HL-60 (cell line): ENCODE measurements around the gene CAMK1D.

ENCODE experiments used
- GABPA ChIP-seq: IDR thresholded peaks from 2 replicates; pipeline ENCODE4 v1.6.1; 2012; ENCODE audit warnings: low read depth
- POLR2AphosphoS5 ChIP-seq: IDR thresholded peaks from 2 replicates; pipeline ENCODE4 v1.6.1; 2012; ENCODE audit warnings: low read depth
- SPI1 ChIP-seq: IDR thresholded peaks from 2 replicates; pipeline ENCODE4 v1.6.1; 2012; ENCODE audit warnings: low read depth, mild to moderate bottlenecking, borderline replicate concordance
- TF ChIP-seq, protein P1 (sequence below): IDR thresholded peaks from 2 replicates; pipeline ENCODE4 v1.6.1; 2012; ENCODE audit warnings: low read depth; ENCODE audit not compliant: insufficient replicate concordance
- TF ChIP-seq, protein P2 (sequence below): IDR thresholded peaks from one replicate; pipeline ENCODE4 v1.5.1; 2011; ENCODE audit warnings: low read length, control low read depth, inconsistent platforms; ENCODE audit not compliant: insufficient read depth

DNA sequence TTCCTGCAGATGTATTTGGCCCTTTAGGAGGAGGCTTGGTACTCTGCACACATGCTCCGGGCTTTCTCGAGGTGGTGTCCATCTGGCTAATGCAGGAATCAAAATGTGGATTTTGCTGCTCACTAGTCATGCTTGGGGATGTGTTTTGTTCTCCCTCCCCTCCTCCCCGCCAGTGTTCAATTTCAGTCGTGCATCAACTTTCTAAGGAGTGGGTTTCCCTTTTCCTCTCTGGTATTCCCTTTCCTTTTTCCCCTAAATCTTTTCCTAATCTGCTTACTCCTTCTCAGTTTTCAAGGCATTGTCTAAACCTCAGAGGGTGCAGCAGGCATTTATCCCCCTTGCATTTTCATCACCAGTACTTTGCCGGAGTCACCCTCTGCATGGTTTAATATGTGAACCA lies 450.4 kb downstream of the CAMK1D start:
- TF ChIP-seq, protein P1, sequence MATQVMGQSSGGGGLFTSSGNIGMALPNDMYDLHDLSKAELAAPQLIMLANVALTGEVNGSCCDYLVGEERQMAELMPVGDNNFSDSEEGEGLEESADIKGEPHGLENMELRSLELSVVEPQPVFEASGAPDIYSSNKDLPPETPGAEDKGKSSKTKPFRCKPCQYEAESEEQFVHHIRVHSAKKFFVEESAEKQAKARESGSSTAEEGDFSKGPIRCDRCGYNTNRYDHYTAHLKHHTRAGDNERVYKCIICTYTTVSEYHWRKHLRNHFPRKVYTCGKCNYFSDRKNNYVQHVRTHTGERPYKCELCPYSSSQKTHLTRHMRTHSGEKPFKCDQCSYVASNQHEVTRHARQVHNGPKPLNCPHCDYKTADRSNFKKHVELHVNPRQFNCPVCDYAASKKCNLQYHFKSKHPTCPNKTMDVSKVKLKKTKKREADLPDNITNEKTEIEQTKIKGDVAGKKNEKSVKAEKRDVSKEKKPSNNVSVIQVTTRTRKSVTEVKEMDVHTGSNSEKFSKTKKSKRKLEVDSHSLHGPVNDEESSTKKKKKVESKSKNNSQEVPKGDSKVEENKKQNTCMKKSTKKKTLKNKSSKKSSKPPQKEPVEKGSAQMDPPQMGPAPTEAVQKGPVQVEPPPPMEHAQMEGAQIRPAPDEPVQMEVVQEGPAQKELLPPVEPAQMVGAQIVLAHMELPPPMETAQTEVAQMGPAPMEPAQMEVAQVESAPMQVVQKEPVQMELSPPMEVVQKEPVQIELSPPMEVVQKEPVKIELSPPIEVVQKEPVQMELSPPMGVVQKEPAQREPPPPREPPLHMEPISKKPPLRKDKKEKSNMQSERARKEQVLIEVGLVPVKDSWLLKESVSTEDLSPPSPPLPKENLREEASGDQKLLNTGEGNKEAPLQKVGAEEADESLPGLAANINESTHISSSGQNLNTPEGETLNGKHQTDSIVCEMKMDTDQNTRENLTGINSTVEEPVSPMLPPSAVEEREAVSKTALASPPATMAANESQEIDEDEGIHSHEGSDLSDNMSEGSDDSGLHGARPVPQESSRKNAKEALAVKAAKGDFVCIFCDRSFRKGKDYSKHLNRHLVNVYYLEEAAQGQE = no peak
- TF ChIP-seq, protein P2, sequence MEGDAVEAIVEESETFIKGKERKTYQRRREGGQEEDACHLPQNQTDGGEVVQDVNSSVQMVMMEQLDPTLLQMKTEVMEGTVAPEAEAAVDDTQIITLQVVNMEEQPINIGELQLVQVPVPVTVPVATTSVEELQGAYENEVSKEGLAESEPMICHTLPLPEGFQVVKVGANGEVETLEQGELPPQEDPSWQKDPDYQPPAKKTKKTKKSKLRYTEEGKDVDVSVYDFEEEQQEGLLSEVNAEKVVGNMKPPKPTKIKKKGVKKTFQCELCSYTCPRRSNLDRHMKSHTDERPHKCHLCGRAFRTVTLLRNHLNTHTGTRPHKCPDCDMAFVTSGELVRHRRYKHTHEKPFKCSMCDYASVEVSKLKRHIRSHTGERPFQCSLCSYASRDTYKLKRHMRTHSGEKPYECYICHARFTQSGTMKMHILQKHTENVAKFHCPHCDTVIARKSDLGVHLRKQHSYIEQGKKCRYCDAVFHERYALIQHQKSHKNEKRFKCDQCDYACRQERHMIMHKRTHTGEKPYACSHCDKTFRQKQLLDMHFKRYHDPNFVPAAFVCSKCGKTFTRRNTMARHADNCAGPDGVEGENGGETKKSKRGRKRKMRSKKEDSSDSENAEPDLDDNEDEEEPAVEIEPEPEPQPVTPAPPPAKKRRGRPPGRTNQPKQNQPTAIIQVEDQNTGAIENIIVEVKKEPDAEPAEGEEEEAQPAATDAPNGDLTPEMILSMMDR = no peak
- TF ChIP-seq GABPA (no peak), POLR2AphosphoS5 (no peak), SPI1 (no peak)
